PFSK-1 (cell line): ENCODE data around the gene TLCD5.

Source experiments
- FOXP2 ChIP-seq: optimal IDR thresholded peaks from 2 replicates; pipeline ENCODE3; 2011; ENCODE audit warnings: borderline replicate concordance, control low read depth, inconsistent platforms; ENCODE audit not compliant: insufficient read depth; ENCODE audit errors: extremely low read length, extremely low read depth
- POLR2AphosphoS5 ChIP-seq: IDR thresholded peaks from 2 replicates; pipeline ENCODE4 v1.6.1; 2012; ENCODE audit warnings: low read depth, mild to moderate bottlenecking, control low read depth, low read length, moderate library complexity
- SIN3A ChIP-seq: IDR thresholded peaks from 2 replicates; pipeline ENCODE4 v1.6.1; 2012; ENCODE audit warnings: mild to moderate bottlenecking, low read length, moderate library complexity, borderline replicate concordance; ENCODE audit not compliant: insufficient read depth
- TAF1 ChIP-seq: IDR thresholded peaks from 2 replicates; pipeline ENCODE4 v1.6.1; 2012; ENCODE audit warnings: low read length, control low read depth, borderline replicate concordance; ENCODE audit not compliant: insufficient read depth
- TF ChIP-seq, protein P1 (sequence below), 2 experiments: IDR thresholded peaks; 2 replicates each; pipeline versions ENCODE4 v1.6.1 to v1.8.0; 2011 to 2012; ENCODE audit warnings: low read depth in 2 of 2, low read length in 2 of 2, control low read depth in 1 of 2, inconsistent platforms in 1 of 2, mild to moderate bottlenecking in 1 of 2, moderate library complexity in 1 of 2; ENCODE audit not compliant: insufficient read depth in 1 of 2

Gene TLCD5

DNA sequence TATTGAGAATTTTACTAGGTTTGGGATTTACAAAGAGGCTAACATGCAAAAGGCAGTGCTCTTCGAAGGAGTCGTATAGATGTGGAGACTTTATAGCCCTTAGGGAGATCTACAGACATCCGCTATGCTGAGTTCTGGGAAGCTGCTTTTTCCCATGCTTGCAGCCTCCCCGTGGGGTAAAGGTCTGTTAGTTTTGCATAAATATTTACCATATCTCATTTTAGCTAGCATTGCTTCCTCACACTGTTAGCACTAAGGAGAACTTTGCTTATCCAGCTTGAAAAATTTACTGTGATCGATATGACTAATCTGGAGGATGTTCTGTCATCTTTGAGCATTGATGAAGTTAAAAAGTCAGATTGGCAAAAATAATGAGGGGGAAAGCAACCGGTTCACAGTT lies 29.7 kb downstream of the TLCD5 start:
- TF ChIP-seq SIN3A (no peak), FOXP2 (no peak), TAF1 (no peak), POLR2AphosphoS5 (no peak)
- TF ChIP-seq, protein P1, sequence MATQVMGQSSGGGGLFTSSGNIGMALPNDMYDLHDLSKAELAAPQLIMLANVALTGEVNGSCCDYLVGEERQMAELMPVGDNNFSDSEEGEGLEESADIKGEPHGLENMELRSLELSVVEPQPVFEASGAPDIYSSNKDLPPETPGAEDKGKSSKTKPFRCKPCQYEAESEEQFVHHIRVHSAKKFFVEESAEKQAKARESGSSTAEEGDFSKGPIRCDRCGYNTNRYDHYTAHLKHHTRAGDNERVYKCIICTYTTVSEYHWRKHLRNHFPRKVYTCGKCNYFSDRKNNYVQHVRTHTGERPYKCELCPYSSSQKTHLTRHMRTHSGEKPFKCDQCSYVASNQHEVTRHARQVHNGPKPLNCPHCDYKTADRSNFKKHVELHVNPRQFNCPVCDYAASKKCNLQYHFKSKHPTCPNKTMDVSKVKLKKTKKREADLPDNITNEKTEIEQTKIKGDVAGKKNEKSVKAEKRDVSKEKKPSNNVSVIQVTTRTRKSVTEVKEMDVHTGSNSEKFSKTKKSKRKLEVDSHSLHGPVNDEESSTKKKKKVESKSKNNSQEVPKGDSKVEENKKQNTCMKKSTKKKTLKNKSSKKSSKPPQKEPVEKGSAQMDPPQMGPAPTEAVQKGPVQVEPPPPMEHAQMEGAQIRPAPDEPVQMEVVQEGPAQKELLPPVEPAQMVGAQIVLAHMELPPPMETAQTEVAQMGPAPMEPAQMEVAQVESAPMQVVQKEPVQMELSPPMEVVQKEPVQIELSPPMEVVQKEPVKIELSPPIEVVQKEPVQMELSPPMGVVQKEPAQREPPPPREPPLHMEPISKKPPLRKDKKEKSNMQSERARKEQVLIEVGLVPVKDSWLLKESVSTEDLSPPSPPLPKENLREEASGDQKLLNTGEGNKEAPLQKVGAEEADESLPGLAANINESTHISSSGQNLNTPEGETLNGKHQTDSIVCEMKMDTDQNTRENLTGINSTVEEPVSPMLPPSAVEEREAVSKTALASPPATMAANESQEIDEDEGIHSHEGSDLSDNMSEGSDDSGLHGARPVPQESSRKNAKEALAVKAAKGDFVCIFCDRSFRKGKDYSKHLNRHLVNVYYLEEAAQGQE (IDR thresholded peaks at IDR 0.05; ENCODE audit: insufficient read depth in 1 of 2, low read depth in 2 of 2, low read length in 2 of 2) = no peak

DNA sequence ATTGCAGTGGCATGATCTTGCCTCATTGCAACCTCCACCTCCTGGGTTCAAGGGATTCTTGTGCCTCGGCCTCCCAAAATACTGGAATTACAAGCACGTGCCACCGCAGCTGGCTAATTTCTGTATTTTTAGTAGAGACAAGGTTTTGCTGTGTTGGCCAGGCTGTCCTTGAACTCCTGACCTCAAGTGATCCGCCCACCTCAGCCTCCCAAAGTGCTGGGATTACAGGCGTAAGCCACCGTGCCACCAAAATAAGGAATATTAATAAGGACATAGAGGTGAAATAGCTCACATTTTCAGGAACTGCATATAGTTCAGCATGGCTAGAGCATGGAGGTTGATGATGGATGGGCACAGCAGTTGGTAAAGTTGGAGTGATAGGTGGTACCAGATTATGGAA lies 32.5 kb downstream of the TLCD5 start:
- no peak for TF ChIP-seq TAF1
- no peak for TF ChIP-seq FOXP2
- TF ChIP-seq SIN3A = no peak
- TF ChIP-seq POLR2AphosphoS5 = no peak
- TF ChIP-seq, protein P1 (IDR thresholded peaks at IDR 0.05; ENCODE audit: insufficient read depth in 1 of 2, low read depth in 2 of 2, low read length in 2 of 2) = no peak

DNA sequence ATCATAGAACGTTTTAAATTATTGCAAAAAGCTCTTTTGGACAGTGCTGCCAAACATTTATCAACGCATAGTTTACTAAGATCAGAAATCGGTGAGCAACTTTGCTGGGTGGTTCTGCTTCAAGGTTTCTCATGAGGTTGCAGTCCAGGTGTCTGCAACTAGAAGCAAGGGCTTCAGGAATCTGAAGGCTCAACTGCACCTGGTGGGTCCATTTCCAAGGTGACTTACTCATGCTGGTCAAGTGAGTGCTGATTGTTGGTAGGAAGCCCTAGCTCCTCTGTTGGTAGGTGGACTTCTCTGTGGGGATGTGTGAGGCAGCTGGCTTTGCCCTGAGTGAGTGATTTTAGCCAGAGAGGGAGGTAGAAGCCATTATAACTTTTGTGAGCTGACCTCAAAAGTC lies 33.6 kb downstream of the TLCD5 start:
- TF ChIP-seq SIN3A = no peak

DNA sequence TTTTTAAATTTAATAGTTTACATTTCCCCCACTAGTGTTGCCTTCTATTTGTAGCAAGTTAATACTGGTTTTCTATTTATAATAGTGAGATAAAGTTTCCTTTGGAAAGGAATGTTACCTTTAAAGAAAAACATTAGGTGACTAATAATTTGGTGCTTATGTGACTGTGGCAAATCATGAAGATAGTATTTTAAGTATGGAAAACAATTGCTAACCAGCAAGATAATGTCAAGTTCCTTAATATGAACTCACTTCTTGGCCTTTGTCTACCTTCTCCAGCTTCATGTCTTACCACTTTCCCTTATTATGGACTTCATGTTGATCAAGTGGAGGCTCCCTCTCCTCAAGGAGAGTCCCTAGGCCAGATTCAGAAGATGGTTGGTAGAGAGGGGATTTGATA lies 38.3 kb downstream of the TLCD5 start:
- no peak for TF ChIP-seq POLR2AphosphoS5

DNA sequence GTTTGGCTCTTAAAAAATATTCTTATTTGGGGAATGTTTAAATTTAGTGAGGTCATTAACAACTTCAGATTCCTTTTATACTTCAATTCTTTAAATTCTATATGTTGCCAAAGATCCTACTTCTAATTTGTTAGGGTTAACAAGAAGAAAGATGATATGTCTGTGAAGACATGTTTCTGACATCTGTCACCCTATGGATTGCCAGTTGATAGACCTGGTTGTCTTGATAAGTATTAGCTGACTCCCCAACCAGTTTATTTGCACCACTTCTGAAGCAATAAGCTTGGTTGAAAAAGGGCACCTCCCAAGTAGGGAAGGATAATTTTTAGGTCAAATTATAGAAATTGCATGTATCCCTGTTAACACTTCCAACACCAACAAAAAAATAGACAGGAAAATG lies 40.4 kb downstream of the TLCD5 start:
- no peak for TF ChIP-seq TAF1
- TF ChIP-seq SIN3A = no peak
- TF ChIP-seq FOXP2 = no peak
- TF ChIP-seq POLR2AphosphoS5 = no peak
- TF ChIP-seq, protein P1 (IDR thresholded peaks at IDR 0.05; ENCODE audit: insufficient read depth in 1 of 2, low read depth in 2 of 2, low read length in 2 of 2) = no peak

DNA sequence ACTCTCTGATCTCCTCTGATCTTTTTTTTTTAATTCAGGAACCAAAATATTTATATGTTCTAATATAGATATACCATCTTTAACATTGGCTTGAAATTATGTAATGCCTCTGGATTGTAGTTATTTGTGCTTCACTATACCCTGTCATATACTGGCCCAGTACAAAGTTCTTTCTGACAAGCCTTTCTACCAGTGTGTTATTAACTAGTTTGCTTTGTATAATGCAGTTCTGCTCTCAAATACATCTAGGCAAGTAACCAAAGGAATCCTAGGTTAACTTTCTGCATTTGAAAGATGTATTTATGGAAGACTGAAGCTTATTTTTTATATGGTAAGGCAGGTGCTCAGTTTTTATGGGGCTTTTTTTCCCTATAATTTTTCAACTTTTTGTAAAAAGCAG lies 47.2 kb downstream of the TLCD5 start:
- TF ChIP-seq FOXP2 (no peak), POLR2AphosphoS5 (no peak)

DNA sequence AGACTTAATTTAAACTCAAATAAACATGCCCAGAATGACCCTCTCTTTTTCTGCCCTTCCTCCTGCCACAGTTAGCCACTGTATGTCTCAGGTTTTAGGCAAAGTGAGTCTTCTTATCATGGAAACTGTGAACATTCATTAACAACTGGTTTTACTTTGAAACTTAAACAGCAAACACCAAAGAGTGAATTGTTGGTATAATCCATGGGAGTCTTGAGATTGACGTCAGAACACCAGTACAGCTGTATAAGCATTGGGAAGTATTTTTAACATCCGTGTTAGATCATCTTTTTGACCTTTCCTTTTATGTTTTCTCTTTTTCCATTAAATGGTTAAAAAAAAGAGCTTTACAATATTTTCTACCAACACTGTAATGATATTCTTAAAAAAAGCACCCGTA lies 50.0 kb downstream of the TLCD5 start:
- TF ChIP-seq FOXP2 (no peak), SIN3A (no peak), TAF1 (no peak), POLR2AphosphoS5 (no peak)
- TF ChIP-seq, protein P1 (IDR thresholded peaks at IDR 0.05; ENCODE audit: insufficient read depth in 1 of 2, low read depth in 2 of 2, low read length in 2 of 2) = no peak
